Hippocampal formation (tissue), 2 donors: ENCODE data around the gene CD2.

Experiments
- DNase-seq, 2 donors: peaks; one replicate each; lab custom pipeline; 2025; lab: John Stamatoyannopoulos, UW

Gene CD2

GRCh38 chr1:116777831-116778830, 23.9 kb downstream of the CD2 start:
- DNase-seq: no peak

DNA sequence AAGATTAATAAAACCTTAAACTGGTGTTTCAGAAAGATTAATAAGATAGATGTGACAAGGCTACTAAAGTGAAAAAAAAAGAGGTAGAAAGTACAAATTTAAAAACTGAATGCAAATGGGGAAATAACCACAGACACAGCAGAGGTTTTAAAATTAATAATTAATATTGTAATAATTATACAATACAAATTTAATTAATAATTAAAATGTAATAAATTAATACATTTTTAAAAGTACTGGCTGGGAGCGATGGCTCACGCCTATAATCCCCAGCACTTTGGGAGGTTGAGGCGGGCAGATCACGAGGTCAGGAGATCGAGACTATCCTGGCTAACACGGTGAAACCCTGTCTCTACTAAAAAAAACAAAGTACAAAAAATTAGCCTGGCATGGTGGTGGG, 26.8 kb downstream of the CD2 start:
- DNase-seq: no peak

- no peak for DNase-seq
Measured at GRCh38 chr1:116785006-116785405, 30.8 kb downstream of the CD2 start.

GRCh38 chr1:116786049-116786448, 31.8 kb downstream of the CD2 start:
- DNase-seq: no peak

GRCh38 chr1:116791727-116792126, 37.5 kb downstream of the CD2 start:
- no peak for DNase-seq

GRCh38 chr1:116793357-116793935, 39.2 kb downstream of the CD2 start:
- DNase-seq: no peak

DNA sequence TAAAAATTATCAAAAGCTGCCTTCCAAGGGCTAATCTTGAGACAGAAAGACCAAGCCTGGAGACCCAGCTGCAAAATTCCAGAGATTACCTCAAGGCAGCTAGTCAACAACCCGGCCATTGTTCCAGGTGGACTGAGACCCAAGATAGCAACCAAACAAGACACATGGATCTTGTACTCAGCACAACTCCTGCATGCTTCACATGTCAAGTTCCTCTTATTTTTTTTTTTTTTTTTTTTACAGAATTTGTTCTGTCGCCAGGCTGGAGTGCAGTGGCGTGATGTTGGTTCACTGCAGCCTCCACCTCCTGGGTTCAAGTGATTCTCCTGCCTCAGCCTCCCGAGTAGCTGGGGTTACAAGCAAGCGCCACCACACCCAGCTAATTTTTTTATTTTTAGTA, 40.1 kb downstream of the CD2 start:
- DNase-seq: no peak

DNA sequence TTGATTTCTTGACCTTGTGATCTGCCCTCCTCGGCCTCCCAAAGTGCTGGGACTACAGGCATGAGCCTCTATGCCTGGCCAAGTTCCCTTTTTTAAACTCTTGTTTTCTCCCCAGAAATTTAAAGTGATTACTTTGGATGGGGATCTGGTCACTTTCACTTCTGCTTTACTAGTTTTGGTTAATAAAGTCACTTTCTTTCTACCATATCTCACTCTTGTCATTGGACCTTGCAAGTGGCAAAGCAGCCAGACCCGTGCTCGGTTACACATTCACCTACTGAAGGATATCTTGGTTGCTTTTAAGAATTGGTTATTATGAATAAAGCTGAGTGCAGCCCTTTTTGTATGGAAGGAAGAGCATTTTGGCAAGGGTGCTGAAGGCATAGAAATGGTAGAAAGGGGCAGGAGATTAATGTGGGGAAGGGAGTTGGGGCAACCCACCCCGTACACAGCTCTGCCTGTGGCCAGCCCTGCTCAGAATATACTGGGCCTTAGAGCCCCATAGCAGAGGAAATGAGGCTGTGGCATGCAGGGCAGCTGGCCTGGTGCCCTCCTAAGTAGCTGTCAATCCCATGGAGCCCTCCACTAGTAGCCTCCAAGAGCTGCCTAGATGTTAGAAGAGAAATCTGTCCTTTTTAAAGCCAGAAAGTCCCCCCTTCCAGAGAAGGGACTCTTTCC, 40.7 kb downstream of the CD2 start:
- DNase-seq: no peak

- no peak for DNase-seq
Measured at GRCh38 chr1:116795482-116795829, 41.2 kb downstream of the CD2 start.

DNA sequence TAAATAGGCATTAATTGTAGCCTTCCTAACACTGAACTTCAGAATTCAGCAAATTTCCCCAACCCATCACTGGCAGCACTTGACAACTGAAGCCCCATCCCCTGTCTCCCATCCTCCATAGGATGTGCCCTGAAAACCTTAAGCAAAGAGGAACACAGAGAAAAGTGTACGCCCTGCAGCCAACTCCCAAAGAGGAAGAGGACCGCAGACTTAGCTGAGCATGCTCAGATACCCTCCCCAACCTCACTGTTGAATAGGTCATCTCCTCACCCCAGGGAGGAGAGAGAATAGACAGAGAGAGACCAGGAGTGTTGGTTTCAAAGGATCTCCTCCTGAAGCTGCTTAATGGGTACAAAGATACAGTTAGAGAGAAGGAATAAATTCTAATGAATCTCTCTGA, 50.5 kb downstream of the CD2 start:
- no peak for DNase-seq

DNA sequence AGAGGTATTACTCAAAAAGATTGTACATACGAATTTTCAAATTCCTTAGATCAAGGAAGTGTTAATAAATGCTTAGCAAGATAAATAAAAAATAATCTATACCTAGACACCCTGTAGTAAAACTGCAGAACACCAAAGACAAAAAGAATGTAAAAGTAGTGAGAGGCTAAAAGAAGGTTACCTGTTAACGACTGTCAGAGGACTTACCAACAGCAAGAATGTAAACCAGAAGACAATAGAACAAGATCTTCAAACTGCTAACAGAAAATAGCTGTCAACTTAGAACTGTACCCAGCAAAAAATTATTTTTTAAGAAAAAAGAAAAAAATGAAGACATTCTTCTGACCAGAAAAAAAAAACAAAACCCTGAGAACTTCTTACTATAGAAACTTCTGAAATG, 51.2 kb downstream of the CD2 start:
- DNase-seq: no peak

GRCh38 chr1:116806245-116806644, 52.0 kb downstream of the CD2 start:
- no peak for DNase-seq

GRCh38 chr1:116806671-116807070, 52.4 kb downstream of the CD2 start:
- DNase-seq: no peak

DNA sequence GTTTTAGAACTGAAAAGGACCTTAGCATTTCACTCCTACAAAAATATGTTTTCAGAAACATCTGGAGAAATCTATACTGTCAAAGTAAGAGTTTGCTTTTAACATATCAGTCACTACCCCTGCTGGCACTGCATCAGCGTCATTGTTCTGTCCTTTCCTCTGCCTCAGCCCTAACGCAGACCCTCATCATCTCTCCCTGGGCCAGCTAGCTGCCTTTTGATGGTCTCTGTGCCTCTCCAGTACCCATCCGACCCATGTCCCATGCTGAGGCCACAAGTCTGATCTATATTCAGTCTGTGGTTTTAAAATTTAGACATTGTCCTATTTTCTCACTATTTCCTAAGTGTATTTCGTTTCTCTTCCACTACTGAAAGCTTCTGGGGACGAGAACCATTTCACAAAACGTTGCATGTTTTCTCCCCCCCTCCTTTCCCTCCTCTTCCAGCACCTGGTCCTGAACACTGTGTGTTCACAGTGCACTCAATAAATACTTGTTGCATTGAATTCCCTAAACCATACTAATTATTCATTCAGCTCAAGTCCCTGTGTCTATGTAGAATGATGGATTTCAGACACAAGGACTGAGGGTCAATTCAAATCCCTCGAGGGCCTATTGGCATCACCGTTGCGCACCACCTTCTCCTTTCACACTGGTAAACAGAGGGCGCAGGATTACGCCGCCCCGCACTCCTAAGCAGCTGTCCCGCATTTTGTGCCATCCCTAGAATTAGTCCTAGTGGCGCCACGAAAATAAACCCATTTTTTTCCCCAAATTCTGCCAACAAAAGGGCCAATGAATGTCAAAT, 53.4 kb downstream of the CD2 start:
- no peak for DNase-seq

GRCh38 chr1:116808200-116808847, 54.1 kb downstream of the CD2 start:
- no peak for DNase-seq

DNA sequence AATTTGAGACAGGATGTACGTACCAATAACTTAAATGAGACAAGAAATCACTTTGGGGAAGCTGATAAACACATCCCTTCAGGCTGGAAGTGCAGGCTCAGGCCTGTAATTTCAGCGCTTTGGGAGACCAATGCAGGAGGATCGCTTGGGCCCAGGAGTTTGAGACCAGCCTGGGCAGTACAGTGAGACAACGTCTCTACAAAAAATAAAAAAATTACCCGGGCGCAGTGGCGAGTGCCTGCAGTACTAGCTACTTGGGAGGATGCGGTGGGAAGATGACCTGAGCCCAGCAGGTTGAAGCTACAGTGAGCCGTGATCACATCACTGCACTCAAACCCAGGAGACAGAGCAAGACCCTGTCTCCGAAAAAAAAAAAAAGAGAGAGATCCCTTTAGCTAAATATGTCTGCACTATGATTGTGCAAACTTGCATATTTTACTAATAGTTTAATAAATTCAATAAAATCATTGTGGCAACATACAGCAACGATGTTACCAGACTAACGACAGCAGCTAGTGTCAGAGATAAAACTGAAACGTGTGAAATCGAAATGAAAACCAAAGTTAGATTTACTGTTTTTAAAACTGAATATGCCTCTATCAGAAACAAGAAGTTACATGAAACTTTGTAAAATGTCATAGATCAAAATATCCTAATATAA, 54.7 kb downstream of the CD2 start:
- DNase-seq: no peak

GRCh38 chr1:116811321-116811720, 57.1 kb downstream of the CD2 start:
- DNase-seq: no peak

GRCh38 chr1:116814926-116815723, 60.9 kb downstream of the CD2 start:
- DNase-seq: no peak

GRCh38 chr1:116817582-116818064, 63.4 kb downstream of the CD2 start:
- DNase-seq: no peak
